Embryonic facial prominence (tissue), 1 donor: ENCODE measurements around the gene MRPL49.
A peak's percentile ranks its signal among the peaks of the same experiment; 100 is the strongest.
"Not testable (repeated sequence)": the region's sequence is repeated elsewhere in the genome, so short reads cannot be mapped to it uniquely, and the experiment has no call there.

Experiments
- DNase-seq: peaks from one replicate; pipeline ENCODE4 v3.0.0-alpha.2; 2016; ENCODE audit errors: extremely low spot score

Gene MRPL49

GRCh38 chr11:65132988-65133700 is 11.0 kb downstream of the MRPL49 start:
- no peak for DNase-seq

- no peak for DNase-seq
Observed at GRCh38 chr11:65133724-65134123, 11.6 kb downstream of the MRPL49 start.

- peak; percentile 83 for DNase-seq
Observed at GRCh38 chr11:65134240-65134951, 12.3 kb downstream of the MRPL49 start, which contains the start of gene SYVN1. Gene SYVN1, minus strand, starts transcription at chr11:65134519. Its CDS starts 918 bp downstream, at chr11:65133601.

GRCh38 chr11:65134952-65135632 is 13.0 kb downstream of the MRPL49 start:
- peak; percentile 92 for DNase-seq

- no peak for DNase-seq
Observed at GRCh38 chr11:65135633-65136145, 13.6 kb downstream of the MRPL49 start.

- no peak for DNase-seq
Observed at GRCh38 chr11:65136515-65137096, 14.5 kb downstream of the MRPL49 start.

- DNase-seq: no peak
Observed at GRCh38 chr11:65141896-65142494, 19.9 kb downstream of the MRPL49 start.

- no peak for DNase-seq
Observed at GRCh38 chr11:65147352-65148075, 25.4 kb downstream of the MRPL49 start.

- no peak for DNase-seq
Observed at GRCh38 chr11:65148657-65149056, 26.5 kb downstream of the MRPL49 start.

- not testable (repeated sequence) for DNase-seq
Observed at GRCh38 chr11:65150131-65150508, 28.0 kb downstream of the MRPL49 start.

- no peak for DNase-seq
Observed at GRCh38 chr11:65150509-65151299, 28.6 kb downstream of the MRPL49 start.

GRCh38 chr11:65151331-65151899 is 29.3 kb downstream of the MRPL49 start:
- DNase-seq: no peak

GRCh38 chr11:65152122-65152521 is 30.0 kb downstream of the MRPL49 start:
- DNase-seq: no peak

GRCh38 chr11:65156256-65156655 is 34.1 kb downstream of the MRPL49 start:
- no peak for DNase-seq

- no peak for DNase-seq
Observed at GRCh38 chr11:65156926-65157325, 34.8 kb downstream of the MRPL49 start.

- no peak for DNase-seq
Observed at GRCh38 chr11:65157336-65157735, 35.2 kb downstream of the MRPL49 start.

GRCh38 chr11:65159012-65159411 is 36.9 kb downstream of the MRPL49 start:
- no peak for DNase-seq

GRCh38 chr11:65160643-65161042 is 38.5 kb downstream of the MRPL49 start:
- DNase-seq: no peak

GRCh38 chr11:65163684-65164083 is 41.6 kb downstream of the MRPL49 start:
- no peak for DNase-seq
